Measurements from ENCODE around the gene FAM210B. TPM values are rescaled to one million over a fixed set of nuclear protein-coding genes. Genes with fewer than 3 reads are reported as not detected.

Gene FAM210B
- total and polyA plus RNA-seq, 9 of the 15 experiments (the other 6 are each of a cell fraction or from before 2014, with no cell fraction given), result 12.1 to 87.3 (median 47.6) TPM

DNA sequence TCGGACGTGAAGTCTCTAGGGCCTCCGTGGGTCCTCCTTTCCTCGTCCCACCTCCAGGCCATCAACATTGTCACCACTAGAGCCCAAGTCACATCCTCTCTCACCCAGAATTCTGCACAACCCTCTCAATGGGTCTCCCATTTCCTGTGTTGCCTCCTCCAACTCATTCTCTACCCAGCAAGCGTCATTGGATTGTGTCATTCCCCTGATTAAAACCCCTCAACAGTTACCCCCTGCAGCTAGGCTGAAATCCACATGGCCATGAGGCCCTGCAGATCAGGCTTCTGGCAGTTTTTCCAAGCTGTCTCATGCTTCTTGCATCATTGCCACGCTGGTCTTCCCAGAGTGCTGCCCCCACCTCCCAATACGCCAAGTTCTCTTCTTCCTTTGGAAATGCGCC lies 12.9 kb upstream of the FAM210B start (continued):
- TF ChIP-seq, protein P1, sequence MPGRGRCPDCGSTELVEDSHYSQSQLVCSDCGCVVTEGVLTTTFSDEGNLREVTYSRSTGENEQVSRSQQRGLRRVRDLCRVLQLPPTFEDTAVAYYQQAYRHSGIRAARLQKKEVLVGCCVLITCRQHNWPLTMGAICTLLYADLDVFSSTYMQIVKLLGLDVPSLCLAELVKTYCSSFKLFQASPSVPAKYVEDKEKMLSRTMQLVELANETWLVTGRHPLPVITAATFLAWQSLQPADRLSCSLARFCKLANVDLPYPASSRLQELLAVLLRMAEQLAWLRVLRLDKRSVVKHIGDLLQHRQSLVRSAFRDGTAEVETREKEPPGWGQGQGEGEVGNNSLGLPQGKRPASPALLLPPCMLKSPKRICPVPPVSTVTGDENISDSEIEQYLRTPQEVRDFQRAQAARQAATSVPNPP (IDR thresholded peaks at IDR 0.05; ENCODE audit: borderline replicate concordance, insufficient read depth, insufficient read length), result no peak
- TF ChIP-seq ZNF551 (CRISPR knock-in tag; IDR thresholded peaks at IDR 0.05) (no peak), EWSR1 (IDR thresholded peaks at IDR 0.05; ENCODE audit: borderline replicate concordance, low read depth, partially characterized antibody) (no peak), HEY1 (CRISPR knock-in tag; IDR thresholded peaks at IDR 0.05; ENCODE audit: borderline replicate concordance) (no peak), SMARCC2 (IDR thresholded peaks at IDR 0.05; ENCODE audit: low read depth) (no peak)
- TF ChIP-seq, protein P2, sequence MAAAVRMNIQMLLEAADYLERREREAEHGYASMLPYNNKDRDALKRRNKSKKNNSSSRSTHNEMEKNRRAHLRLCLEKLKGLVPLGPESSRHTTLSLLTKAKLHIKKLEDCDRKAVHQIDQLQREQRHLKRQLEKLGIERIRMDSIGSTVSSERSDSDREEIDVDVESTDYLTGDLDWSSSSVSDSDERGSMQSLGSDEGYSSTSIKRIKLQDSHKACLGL (CRISPR knock-in tag; IDR thresholded peaks at IDR 0.05; ENCODE audit: borderline replicate concordance, poor library complexity, severe bottlenecking), result no peak
- TF ChIP-seq, protein P3, sequence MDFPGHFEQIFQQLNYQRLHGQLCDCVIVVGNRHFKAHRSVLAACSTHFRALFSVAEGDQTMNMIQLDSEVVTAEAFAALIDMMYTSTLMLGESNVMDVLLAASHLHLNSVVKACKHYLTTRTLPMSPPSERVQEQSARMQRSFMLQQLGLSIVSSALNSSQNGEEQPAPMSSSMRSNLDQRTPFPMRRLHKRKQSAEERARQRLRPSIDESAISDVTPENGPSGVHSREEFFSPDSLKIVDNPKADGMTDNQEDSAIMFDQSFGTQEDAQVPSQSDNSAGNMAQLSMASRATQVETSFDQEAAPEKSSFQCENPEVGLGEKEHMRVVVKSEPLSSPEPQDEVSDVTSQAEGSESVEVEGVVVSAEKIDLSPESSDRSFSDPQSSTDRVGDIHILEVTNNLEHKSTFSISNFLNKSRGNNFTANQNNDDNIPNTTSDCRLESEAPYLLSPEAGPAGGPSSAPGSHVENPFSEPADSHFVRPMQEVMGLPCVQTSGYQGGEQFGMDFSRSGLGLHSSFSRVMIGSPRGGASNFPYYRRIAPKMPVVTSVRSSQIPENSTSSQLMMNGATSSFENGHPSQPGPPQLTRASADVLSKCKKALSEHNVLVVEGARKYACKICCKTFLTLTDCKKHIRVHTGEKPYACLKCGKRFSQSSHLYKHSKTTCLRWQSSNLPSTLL (IDR thresholded peaks at IDR 0.05), result no peak
